ENCODE data around the gene FLACC1.

GRCh38 chr2:201347138-201347537 is 10.0 kb downstream of the FLACC1 start:
- TF ChIP-seq TAF1 (IDR thresholded peaks at IDR 0.05; ENCODE audit: borderline replicate concordance, insufficient read depth, low read length) (no peak), REST (IDR thresholded peaks at IDR 0.05; ENCODE audit: insufficient read depth in 1 of 2, low read depth in 2 of 2, low read length in 2 of 2) (no peak)
